ENCODE measurements around the gene STKLD1. TPM values are rescaled to one million over a fixed set of nuclear protein-coding genes. Genes with fewer than 3 reads are reported as not detected.

Gene STKLD1
- total and polyA plus RNA-seq, 2 donors (not counting 1 experiment from before 2014, with no cell fraction given) = 0.18 to 1.1 TPM

- H3K9ac ChIP-seq (ENCODE audit: low read length) = no peak overlapping the region
- CTCF ChIA-PET = interaction anchor here (1.1 to 1.8 kb wide), 2 partner anchors 13 to 18 kb away, joined by 3 to 5 read pairs; no protein-coding TSS in a partner anchor
- intact Hi-C loops (cut with micrococcal nuclease) = loop anchor here (10.0 kb wide), 1 partner anchor 168 kb away; no protein-coding TSS in a partner anchor
- H3K79me2 ChIP-seq (ENCODE audit: control insufficient read depth, insufficient read depth, low read length) = peaks cover 52% of the 10 kb centered on the region
- ATAC-seq (ENCODE audit: low read depth) (no peak), DNase-seq (no peak)
- peaks cover 25 to 38% of the 10 kb centered on the region in 2 donors for H3K4me1 ChIP-seq (ENCODE audit: control insufficient read depth in 2 of 2, insufficient read depth in 2 of 2, low read length in 2 of 2)
- H3K36me3 ChIP-seq (replicated peaks in 1 of 2; ENCODE audit: control extremely low read depth in 1 of 2, control insufficient read depth in 1 of 2, extremely low read depth in 1 of 2, insufficient read depth in 2 of 2, low read length in 1 of 2) = peaks cover 0 to 47% of the 10 kb centered on the region in 2 experiments
- Mint-ChIP-seq H3K27ac (no peak overlapping the region), H3K27me3 (no peaks in the 10 kb centered on the region), H3K9me3 (ENCODE audit: insufficient read depth) (no peaks in the 10 kb centered on the region), H3K4me1 (peaks cover 43% of the 10 kb centered on the region), H3K4me3 (no peak overlapping the region)
- H3K4me2 ChIP-seq (replicated peaks; ENCODE audit: low read depth, low read length, poor library complexity, severe bottlenecking) = no peak overlapping the region
- H3K4me3 ChIP-seq (ENCODE audit: control extremely low read depth in 1 of 5, extremely low read depth in 1 of 5, insufficient read depth in 1 of 5, low read depth in 2 of 5, low read length in 4 of 5) = no peak overlapping the region
- no peak overlapping the region for H2AFZ ChIP-seq (ENCODE audit: insufficient read depth, low read depth, low read length, poor library complexity, severe bottlenecking)
- H3K9me3 ChIP-seq (ENCODE audit: control extremely low read depth in 1 of 3, control insufficient read depth in 2 of 3, insufficient read depth in 1 of 3, low read length in 2 of 3) = peaks cover 0 to 8% (median 0%) of the 10 kb centered on the region in 3 donors
- H3K27ac ChIP-seq (ENCODE audit: low read length in 2 of 2) = no peak overlapping the region
- 83% methylated on average over 6 of the region's 8 CpGs for WGBS (ENCODE audit: insufficient coverage)
- POLR2A ChIA-PET = no interaction called here
- peaks cover 45% of the 10 kb centered on the region for H4K20me1 ChIP-seq (ENCODE audit: control insufficient read depth, insufficient read depth, low read length, poor library complexity, severe bottlenecking)
- H3K27me3 ChIP-seq (replicated peaks in 1 of 4; ENCODE audit: control extremely low read depth in 1 of 4, control insufficient read depth in 3 of 4, insufficient read depth in 4 of 4, low read length in 3 of 4) = no peaks in the 10 kb centered on the region
- TF ChIP-seq EZH2 (IDR thresholded peaks at IDR 0.05; ENCODE audit: borderline replicate concordance, insufficient read depth, low read depth, low read length, poor library complexity, severe bottlenecking) (no peak), CTCF (IDR thresholded peaks at IDR 0.05) (no peak)
Observed at GRCh38 chr9:133352635-133353340, 23.4 kb upstream of the STKLD1 start.

- H2AFZ ChIP-seq (ENCODE audit: insufficient read depth, low read depth, low read length, poor library complexity, severe bottlenecking) = no peak overlapping the region
- H3K27me3 ChIP-seq (replicated peaks in 1 of 4; ENCODE audit: control extremely low read depth in 1 of 4, control insufficient read depth in 3 of 4, insufficient read depth in 4 of 4, low read length in 3 of 4) = no peaks in the 10 kb centered on the region
- H3K36me3 ChIP-seq (replicated peaks in 1 of 2; ENCODE audit: control extremely low read depth in 1 of 2, control insufficient read depth in 1 of 2, extremely low read depth in 1 of 2, insufficient read depth in 2 of 2, low read length in 1 of 2) = peaks cover 0 to 52% of the 10 kb centered on the region in 2 experiments
- no peak overlapping the region for H3K4me3 ChIP-seq (ENCODE audit: control extremely low read depth in 1 of 5, extremely low read depth in 1 of 5, insufficient read depth in 1 of 5, low read depth in 2 of 5, low read length in 4 of 5)
- POLR2A ChIA-PET = no interaction called here
- peaks cover 25 to 41% of the 10 kb centered on the region in 2 donors for H3K4me1 ChIP-seq (ENCODE audit: control insufficient read depth in 2 of 2, insufficient read depth in 2 of 2, low read length in 2 of 2)
- no peak overlapping the region for H3K4me2 ChIP-seq (replicated peaks; ENCODE audit: low read depth, low read length, poor library complexity, severe bottlenecking)
- WGBS (ENCODE audit: insufficient coverage) = 100% methylated on average over 5 of the region's 5 CpGs
- no peak for DNase-seq
- H3K9me3 ChIP-seq (ENCODE audit: control extremely low read depth in 1 of 3, control insufficient read depth in 2 of 3, insufficient read depth in 1 of 3, low read length in 2 of 3) = peaks cover 0 to 8% (median 0%) of the 10 kb centered on the region in 3 donors
- Mint-ChIP-seq H3K4me3 (no peak overlapping the region), H3K9me3 (ENCODE audit: insufficient read depth) (no peaks in the 10 kb centered on the region), H3K4me1 (peaks cover 44% of the 10 kb centered on the region), H3K27me3 (no peaks in the 10 kb centered on the region), H3K27ac (no peak overlapping the region)
- intact Hi-C loops (cut with micrococcal nuclease) = loop anchor here (10.0 kb wide), 1 partner anchor 169 kb away; no protein-coding TSS in a partner anchor
- no peak for ATAC-seq (ENCODE audit: low read depth)
- no peak for TF ChIP-seq EZH2 (IDR thresholded peaks at IDR 0.05; ENCODE audit: borderline replicate concordance, insufficient read depth, low read depth, low read length, poor library complexity, severe bottlenecking)
- TF ChIP-seq CTCF (IDR thresholded peaks at IDR 0.05) = no peak
- H3K9ac ChIP-seq (ENCODE audit: low read length) = no peak overlapping the region
- peaks cover 50% of the 10 kb centered on the region for H4K20me1 ChIP-seq (ENCODE audit: control insufficient read depth, insufficient read depth, low read length, poor library complexity, severe bottlenecking)
- CTCF ChIA-PET = interaction anchor here (1.8 kb wide), 1 partner anchor 14 kb away, joined by 5 read pairs; no protein-coding TSS in a partner anchor
- H3K79me2 ChIP-seq (ENCODE audit: control insufficient read depth, insufficient read depth, low read length) = peaks cover 55% of the 10 kb centered on the region
- no peak overlapping the region for H3K27ac ChIP-seq (ENCODE audit: low read length in 2 of 2)
Observed at GRCh38 chr9:133353548-133353947, 22.6 kb upstream of the STKLD1 start.
